HL-60/S4 (cell line): ENCODE results near the gene MVK.

Experiments
- in situ Hi-C: fragments of 300-500 bp; cut with MboI; formaldehyde crosslinking; loops from 2 replicates; pipeline ENCODE4 v1.14.3; 2022; ENCODE audit warnings: low sequenced_read_pairs

The MVK gene

DNA sequence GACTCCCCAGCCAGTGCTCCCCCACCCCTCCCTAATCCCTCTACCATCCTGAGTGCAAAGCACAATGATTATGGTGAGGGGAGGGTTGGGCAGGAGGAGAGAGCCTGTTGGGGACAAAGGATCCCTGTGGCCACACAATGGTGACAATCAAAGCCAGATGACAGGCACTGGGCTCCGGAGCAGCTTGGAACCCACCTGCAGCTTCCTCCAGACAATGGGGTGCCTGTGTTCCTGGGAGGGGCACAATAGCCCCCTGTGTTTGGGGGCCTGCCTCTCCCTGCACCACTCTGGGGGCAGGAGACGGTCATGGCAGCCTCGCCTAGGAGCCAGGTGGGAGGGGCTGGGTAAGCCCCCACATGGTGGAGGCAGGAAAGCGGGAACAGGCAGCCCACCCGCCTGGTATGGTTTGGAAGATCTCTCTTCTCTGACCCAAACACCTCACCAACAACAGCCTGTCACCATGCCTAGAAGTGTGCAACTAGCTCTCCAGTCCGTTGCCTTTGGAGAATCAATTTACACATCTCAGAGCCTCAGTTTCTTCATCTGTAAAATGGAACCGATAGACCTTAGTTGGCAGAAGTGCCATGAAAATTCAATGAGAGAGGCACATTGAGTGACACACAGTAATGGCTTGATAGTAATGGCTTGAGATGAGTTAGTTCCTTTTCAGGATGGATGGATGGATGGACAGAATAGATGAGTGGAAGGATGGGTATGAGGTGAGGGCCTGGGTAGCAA, 53.0 kb downstream of the MVK start:
- in situ Hi-C loops, result no loop called here

DNA sequence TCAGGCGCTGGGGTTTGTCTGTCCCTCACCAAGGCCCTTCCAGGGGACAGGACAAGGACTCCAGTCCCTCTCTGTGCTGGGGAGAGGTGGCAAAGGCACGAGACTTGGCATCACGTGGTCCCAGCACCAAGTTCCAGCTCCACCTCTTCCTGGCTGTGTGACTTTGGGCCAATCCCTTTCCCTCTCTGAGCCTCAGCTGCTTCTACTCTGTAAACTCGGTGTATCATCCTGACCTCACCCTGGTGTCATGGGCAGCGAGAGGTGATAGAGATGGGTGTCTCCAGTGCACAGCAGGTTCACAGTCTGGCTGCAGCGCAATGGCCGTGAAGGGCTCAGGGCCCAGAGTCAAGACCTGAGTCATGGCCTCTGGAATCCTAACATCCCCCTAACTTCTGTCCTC, 54.0 kb downstream of the MVK start:
- in situ Hi-C loops, result no loop called here

DNA sequence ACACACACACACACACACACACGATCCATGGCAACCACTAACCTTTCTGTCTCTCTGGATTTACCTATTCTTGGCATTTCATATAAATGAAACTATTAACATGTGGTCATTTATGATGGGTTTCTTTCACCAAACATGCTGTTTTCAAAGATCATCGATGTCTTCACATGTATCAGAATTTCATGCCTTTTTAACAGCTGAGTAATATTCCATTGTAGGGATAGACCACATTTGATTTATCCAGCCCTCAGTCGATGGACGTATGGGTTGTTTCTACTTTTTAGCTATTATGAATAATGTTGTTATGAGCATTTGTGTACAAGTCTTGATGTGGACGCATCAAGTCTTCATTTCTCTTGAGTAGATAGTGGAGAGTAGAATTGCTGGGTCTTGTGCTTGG, 56.5 kb downstream of the MVK start:
- in situ Hi-C loops, result no loop called here

DNA sequence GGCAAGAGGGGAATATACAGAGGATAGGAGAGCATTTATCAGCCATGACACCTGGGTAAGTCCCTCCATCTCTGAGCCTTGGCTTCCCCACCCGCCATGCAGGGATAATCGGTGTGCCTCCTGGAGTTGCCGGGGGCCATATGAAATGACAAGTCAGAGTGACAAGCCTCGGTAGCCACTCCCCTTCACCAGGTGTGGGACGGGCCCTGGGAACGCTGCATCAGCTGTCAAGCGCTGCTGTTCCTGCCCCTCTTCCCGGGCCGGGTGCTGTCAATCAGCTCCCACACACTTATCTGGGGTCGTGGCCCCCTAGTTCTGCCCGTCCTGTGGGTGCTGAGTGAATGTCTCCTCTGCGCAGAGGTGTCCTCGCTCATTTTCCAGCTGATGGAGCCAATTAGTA, 57.2 kb downstream of the MVK start:
- in situ Hi-C loops, result no loop called here

DNA sequence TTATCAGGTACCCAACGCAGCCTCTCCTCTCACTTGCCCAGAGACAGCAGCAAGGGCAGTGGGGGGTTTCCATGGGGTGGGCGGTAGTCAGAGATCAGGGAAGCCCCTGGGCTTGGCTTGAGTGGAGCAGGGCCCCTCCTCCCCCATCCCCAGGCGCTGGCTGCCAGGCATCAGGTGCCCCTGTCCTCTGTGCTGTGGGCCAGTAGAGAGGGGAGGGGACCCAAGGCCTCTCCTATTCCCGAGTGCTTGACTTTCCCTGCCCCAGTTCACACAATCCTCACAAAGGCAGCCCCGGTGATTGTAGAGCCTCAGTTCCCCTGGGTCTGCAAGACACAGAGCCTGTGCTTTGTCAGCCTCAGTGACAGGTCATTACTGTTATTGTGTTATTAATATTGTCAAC, 57.7 kb downstream of the MVK start:
- in situ Hi-C loops, result no loop called here

DNA sequence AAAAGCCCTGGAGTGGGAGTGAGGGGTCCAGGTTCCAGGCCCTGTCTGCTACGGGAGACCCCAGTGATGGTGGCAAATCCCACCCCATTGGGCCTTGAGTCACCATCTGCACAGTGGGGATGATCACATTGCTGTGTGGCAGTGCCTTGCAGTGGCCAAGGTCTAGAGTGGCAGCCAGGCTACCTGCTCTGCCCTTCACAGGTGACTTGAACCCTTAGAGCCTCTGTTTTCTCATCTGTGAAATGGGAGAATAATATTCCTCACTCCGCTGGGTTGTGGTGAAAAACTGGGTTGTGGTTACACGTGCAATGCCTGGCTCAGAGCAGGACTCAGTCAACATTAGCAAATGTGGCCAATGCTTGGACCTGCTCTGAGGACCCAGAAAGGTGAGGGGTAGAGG, 58.2 kb downstream of the MVK start:
- in situ Hi-C loops, result no loop called here

DNA sequence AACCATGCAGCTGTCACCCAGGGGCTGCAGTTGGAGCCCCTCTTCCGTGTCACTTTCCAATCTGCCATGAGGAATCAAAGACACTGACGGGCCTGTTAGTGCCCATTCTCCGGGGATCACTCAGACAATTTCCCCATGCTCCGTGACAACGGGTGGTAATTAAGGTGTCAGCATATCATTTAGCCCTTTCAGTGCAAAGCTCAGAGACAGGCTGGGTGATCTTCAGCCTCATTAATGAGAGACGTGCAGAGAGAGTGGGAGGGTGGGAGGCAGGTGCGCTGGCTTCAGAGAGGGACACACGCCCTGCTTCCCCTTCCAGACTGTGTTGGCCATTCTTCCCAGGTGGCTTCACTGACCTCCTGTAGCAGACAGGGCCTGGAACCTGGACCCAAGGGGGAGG, 58.7 kb downstream of the MVK start:
- in situ Hi-C loops, result no loop called here

DNA sequence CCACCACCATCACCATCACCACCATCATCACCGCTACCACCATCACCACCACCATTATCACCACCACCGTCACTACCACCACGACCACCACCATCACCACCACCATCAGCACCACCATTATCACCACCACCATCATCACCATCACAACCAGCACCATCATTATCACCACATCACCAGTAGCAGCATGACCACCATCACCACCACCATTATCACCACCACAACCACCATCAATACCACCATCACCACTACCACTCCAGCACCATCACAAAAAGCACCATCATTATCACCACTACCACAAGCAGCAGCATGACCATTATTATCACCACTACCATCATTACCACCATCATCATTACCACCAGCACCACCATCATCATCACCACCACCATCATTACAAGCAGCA, 62.1 kb downstream of the MVK start:
- in situ Hi-C loops, result no loop called here

DNA sequence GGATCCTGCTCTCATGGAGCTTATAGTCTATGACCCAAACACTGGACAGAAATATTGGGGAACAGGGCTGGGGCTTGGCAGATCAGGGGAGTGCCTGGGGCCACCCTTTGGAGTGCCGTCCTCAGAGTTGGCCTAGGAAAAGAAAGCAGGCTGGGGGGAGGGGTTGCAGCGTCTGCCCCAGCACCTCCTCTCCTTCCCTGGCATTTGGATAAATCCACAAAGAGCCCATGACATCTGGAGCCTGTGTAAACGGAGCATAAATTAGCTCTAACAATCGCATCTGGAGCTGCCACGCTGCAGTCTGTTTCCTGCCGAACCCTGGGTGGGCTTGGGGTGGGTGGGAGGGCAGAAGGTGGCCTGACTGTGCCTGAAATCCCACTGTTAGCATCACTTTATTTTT, 63.8 kb downstream of the MVK start:
- in situ Hi-C loops, result no loop called here

DNA sequence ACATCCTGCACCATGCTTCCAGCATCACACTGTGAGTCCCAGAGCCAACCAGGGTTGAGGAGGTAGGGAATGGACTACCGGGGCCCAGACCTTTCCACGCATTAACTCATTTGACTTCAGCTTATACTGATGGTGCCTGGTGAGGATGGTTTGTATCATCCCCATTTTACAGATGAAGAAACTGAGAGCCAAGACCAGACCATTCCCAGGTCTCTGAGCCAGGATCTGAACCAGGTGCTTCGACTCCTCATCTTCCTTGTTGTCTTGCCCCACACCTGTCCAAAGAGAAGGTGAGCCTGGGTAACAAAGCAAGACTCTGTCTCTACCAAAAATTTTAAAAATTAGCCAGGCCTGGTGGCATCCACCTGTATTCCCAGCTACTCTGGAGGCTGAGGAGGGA, 64.4 kb downstream of the MVK start:
- in situ Hi-C loops, result no loop called here

DNA sequence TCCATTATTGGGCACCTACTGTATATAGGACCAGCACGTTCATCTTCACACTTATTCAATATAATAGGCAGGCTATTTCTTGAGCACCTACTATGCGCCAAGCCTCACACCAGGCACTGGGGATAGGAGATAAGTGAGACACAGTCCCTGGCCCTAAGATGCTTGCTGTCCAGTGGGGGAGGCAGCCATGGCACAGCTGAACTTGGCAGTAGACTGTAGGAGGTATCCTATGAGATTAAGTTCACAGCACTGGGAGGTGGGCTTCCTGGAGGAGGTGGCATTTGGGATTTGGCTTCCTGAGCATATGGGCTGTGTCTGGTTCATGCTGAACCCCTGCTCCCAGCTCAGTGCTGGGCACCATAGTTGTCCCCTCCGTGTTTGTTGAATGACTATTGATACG, 65.1 kb downstream of the MVK start:
- in situ Hi-C loops, result no loop called here

DNA sequence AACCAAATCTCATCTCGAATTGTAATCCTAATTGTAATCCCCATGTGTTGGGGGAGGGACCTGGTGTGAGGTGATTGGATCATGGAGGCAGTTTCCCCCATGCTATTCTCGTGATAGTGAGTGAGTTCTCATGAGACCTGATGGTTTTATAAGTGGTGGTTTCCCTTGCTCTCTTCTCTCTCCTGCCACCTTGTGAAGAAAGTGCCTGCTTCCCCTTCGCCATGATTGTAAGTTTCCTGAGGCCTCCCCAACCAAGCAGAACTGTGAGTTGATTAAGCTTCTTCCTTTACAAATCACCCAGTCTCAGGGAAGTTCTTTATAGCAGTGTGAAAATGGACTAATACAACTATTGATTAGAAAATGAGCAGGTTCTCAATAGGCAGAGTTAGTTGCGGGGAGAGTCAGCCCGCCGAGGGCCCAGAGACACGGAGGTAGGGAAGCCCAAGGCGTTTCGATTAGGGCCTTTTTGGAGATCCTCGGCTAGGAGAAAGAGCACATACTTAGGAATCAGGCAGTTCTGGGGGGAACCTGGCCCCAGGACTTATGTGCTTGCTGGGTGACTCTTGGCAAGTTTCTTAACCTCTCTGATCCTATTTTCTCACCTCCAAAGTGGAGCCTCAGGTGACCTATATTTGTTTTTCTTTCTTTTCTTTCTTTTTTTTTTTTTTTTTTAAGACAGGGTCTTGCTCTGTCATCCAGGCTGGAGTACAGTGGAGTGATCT, 65.7 kb downstream of the MVK start:
- in situ Hi-C loops, result no loop called here

DNA sequence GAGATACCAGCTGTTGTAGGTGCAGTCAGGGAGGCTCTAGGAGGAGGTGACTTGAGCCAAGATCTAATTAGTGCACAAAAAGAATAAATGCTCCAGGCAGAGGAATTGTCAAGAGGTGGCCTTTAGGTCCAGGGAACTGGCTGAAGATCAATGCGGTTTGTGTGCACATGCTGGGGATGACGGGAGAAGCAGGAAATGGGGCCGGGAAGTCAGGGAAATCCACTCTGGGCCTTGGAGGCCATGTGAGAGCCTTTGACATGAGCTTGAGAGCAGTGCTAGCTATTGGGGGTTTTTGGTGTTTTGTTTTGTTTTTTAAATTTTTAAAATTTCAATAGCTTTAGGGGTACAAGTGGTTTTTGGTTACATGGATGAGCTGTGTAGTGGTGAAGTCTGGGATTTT, 67.4 kb downstream of the MVK start:
- in situ Hi-C loops, result no loop called here

DNA sequence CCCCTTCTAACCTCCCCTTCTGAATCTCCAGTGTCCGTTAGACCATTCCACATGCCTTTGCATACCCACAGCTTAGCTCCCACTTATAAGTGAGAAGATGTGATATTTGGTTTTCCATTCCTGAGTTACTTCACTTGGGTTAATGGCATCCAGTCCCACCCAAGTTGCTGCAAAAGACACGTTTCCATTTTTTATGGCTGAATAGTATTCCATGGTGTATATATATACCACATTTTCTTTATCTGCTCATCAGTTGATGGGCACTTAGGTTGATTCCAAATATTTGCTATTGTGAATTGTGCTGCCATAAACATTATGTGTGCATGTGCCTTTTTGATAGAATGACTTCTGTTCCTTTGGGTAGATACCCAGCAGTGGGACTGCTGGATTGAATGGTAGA, 67.8 kb downstream of the MVK start:
- in situ Hi-C loops, result no loop called here

DNA sequence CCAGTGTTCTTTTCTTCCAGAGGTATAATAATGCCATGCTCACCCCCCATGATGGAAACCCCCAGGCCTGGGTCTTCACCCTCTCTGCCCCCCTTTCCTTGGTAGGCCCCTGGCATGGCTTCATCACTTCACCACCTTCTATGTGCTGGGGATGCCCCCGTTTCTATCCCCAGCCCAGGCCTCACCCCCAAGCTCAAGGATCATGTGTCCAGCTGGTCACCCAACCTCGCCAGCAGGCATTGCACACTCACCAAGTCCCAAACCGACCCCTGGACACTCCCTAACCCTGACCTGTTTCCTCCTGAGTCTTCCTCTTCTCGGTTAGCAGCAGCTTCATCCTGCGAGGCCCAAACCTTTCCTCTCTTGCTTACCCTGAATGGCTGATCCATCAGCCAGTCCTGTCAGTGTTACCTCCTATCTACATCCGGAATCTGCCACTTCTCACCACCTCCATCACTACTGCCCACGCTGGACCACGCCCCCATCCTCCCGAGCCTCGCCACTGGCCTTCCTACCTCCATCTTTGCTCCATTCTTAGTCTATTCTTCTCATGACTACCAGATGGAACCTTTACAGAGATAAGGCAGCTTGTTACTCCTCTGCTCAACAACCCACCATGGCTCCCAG, 69.0 kb downstream of the MVK start:
- in situ Hi-C loops, result no loop called here

DNA sequence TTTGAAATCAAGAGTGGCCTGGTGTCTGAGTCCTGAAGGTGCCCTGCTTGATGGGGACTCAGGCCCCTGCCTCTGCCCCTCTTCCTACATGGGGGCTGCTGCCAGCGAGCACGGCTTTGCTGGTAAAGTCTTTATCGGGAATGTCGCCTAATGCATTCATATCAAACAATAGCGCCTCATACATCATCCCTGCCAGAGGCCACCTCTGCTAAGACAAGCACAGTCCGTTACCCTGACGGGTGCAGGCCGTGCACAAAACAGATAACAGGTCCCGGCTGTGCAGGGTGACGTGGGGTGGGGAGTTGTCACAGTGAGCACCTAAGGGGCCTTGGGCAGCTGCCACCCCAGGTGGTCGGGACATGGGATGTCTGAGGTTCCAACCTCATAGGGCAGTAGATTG, 71.6 kb downstream of the MVK start:
- in situ Hi-C loops, result no loop called here

DNA sequence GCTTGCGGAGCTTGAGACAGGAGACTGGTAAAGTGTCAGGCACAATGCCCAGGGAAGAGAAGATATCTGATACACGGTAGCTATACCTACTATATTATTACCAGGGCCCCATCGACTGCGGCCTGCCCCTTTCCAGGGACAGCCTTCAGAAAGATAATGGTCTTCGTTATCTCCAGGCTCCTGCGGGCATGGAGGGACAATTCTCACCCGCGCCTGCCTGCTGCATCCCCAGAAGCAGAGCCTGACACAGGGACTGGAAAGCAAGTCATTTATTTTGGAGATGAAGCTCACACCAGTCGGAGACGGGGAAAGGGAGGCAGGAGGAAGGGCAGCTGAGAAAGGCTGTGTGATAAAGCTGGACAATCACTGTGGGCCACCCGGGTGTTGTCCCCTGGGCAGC, 72.1 kb downstream of the MVK start:
- in situ Hi-C loops, result no loop called here
